Camera-type eye (tissue), 1 donor: ENCODE measurements around the gene ZNF354B. TPM values are rescaled to one million over a fixed set of nuclear protein-coding genes. Genes with fewer than 3 reads are reported as not detected.

Experiments used
- total RNA-seq: library from RNA; depleted of rRNA; stranded (reverse); fragments of >200 nt; gene quantifications from one replicate; pipeline ENCODE4 v1.2.3, GENCODE V29; 2014

The ZNF354B gene
- total RNA-seq, result 48.2 TPM

GRCh38 chr5:178859625-178860521 is at the start of gene ZNF354B:
Gene ZNF354B, plus strand, starts transcription at chr5:178859953. Its CDS starts 1,095 bp downstream, at chr5:178861048.

GRCh38 chr5:178895615-178896571 is 36.1 kb downstream of the ZNF354B start, which contains the start of gene ZFP2:
Gene ZFP2, plus strand, starts transcription at chr5:178895913. Its CDS starts 35,401 bp downstream, at chr5:178931314.

Other genes with a start within 250 kb of the ZNF354B start
- 78.8 TPM for gene CLK4, start 232.9 kb upstream of the ZNF354B start, total RNA-seq
- 18.9 TPM for gene ZNF354A, start 129.3 kb upstream of the ZNF354B start, total RNA-seq
- 7.1 TPM for gene ZFP2, start 36.0 kb downstream of the ZNF354B start, total RNA-seq
- gene ZNF454, start 81.2 kb downstream of the ZNF354B start, total RNA-seq, result 21.7 TPM
- gene GRM6, start 135.4 kb downstream of the ZNF354B start, total RNA-seq, result 38.8 TPM
- gene ZNF879, start 163.9 kb downstream of the ZNF354B start, total RNA-seq, result 20.3 TPM
- gene ZNF354C, start 200.4 kb downstream of the ZNF354B start, total RNA-seq, result 38.3 TPM